Measurements from ENCODE around the gene SMYD3.

The SMYD3 gene

DNA sequence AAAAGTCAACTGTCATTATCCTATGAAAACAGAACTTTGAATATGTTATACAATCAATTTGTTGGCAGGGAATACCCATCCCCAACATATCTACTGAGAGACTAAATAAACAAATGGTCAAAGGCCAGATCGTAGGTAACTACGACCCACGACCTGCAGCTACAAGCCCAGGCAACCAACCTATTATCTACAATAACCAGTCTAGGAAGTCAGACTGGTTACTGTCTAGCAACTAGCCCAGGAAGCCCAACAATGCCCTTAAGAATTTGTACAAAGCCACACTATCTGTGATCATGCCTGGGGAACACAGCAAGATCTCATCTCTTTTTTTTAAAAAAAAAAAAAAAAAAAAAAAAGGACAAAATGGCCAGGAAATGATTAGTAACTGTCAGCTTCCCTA lies 58.7 kb downstream of the SMYD3 start:
- Histone ChIP-seq H3F3A (ENCODE audit: control insufficient read depth, insufficient read depth) (no peaks in the 10 kb centered on the region), H3K4me3 (ENCODE audit: low read length) (no peak overlapping the region), H3K9me2 (replicated peaks; ENCODE audit: control insufficient read depth, low read length) (no peaks in the 10 kb centered on the region), H3K27me3 (ENCODE audit: control insufficient read depth, low read length) (no peaks in the 10 kb centered on the region), H4K20me1 (ENCODE audit: control insufficient read depth, insufficient read depth, low read depth, low read length) (no peaks in the 10 kb centered on the region), H3K4me2 (ENCODE audit: low read length) (no peak overlapping the region), H3K79me2 (ENCODE audit: control insufficient read depth, low read length) (peaks cover 27% of the 10 kb centered on the region), H3K9me3 (ENCODE audit: control insufficient read depth, insufficient read depth, low read length) (no peaks in the 10 kb centered on the region), H3K4me1 (ENCODE audit: control insufficient read depth, low read length) (no peaks in the 10 kb centered on the region), H3K36me3 (ENCODE audit: control insufficient read depth, low read length) (no peaks in the 10 kb centered on the region), H3K27ac (ENCODE audit: low read depth, low read length) (no peak overlapping the region)
- TF ChIP-seq, protein P1, sequence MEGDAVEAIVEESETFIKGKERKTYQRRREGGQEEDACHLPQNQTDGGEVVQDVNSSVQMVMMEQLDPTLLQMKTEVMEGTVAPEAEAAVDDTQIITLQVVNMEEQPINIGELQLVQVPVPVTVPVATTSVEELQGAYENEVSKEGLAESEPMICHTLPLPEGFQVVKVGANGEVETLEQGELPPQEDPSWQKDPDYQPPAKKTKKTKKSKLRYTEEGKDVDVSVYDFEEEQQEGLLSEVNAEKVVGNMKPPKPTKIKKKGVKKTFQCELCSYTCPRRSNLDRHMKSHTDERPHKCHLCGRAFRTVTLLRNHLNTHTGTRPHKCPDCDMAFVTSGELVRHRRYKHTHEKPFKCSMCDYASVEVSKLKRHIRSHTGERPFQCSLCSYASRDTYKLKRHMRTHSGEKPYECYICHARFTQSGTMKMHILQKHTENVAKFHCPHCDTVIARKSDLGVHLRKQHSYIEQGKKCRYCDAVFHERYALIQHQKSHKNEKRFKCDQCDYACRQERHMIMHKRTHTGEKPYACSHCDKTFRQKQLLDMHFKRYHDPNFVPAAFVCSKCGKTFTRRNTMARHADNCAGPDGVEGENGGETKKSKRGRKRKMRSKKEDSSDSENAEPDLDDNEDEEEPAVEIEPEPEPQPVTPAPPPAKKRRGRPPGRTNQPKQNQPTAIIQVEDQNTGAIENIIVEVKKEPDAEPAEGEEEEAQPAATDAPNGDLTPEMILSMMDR (IDR thresholded peaks at IDR 0.05; ENCODE audit: low read depth, low read length, poor library complexity, severe bottlenecking): no peak
- TF ChIP-seq EZH2phosphoT487 (IDR thresholded peaks at IDR 0.05; ENCODE audit: borderline replicate concordance, low read length): no peak

DNA sequence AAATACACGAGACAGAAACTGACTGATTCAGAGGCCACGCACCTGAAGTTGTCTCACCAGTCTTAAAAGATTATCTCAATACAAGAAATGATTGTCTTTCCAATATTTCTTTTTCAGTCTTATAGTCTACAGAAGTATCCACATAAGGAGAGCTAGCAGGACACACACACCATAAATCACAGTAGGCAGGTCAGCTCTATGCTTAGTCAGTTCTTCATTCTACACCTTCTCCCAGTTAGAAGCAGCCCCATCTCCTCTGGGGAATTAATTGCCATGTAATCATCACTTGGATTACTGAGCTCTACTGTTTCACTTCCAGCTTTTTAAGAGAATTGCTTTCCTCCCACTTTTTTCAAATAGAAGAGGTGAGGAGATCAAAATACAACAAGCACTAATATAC lies 59.6 kb downstream of the SMYD3 start:
- TF ChIP-seq, protein P1 (IDR thresholded peaks at IDR 0.05; ENCODE audit: low read depth, low read length, poor library complexity, severe bottlenecking): no peak
- TF ChIP-seq EZH2phosphoT487 (IDR thresholded peaks at IDR 0.05; ENCODE audit: borderline replicate concordance, low read length): no peak
- no peaks in the 10 kb centered on the region for H3K9me2 ChIP-seq (replicated peaks; ENCODE audit: control insufficient read depth, low read length)
- H3K79me2 ChIP-seq (ENCODE audit: control insufficient read depth, low read length): peaks cover 27% of the 10 kb centered on the region
- no peak overlapping the region for H3K27ac ChIP-seq (ENCODE audit: low read depth, low read length)
- H3K4me2 ChIP-seq (ENCODE audit: low read length): no peak overlapping the region
- H3K9me3 ChIP-seq (ENCODE audit: control insufficient read depth, insufficient read depth, low read length): no peaks in the 10 kb centered on the region
- H3K27me3 ChIP-seq (ENCODE audit: control insufficient read depth, low read length): no peaks in the 10 kb centered on the region
- H3K36me3 ChIP-seq (ENCODE audit: control insufficient read depth, low read length): no peaks in the 10 kb centered on the region
- H3K4me1 ChIP-seq (ENCODE audit: control insufficient read depth, low read length): no peaks in the 10 kb centered on the region
- H4K20me1 ChIP-seq (ENCODE audit: control insufficient read depth, insufficient read depth, low read depth, low read length): no peaks in the 10 kb centered on the region
- H3F3A ChIP-seq (ENCODE audit: control insufficient read depth, insufficient read depth): no peaks in the 10 kb centered on the region
- H3K4me3 ChIP-seq (ENCODE audit: low read length): no peak overlapping the region

DNA sequence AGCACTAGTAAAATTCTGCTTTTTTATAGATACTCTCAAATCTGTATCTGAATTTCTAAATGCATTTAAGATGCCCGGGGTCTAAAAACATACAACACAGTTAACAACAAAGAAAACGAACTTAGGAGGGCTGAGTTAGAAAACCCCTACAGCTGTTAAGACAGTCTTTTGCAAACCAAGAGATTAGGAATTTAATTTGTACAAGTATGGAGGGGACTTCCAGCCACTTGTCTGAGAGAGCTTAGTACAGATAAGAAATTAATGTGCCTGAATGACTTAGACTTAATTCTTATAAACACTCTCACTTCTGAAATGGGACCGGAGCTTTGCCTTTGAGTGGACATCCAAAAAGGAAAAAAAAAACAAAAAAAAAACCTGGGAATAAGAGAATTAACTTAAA lies 61.6 kb downstream of the SMYD3 start:
- no peaks in the 10 kb centered on the region for H3K36me3 ChIP-seq (ENCODE audit: control insufficient read depth, low read length)
- H3F3A ChIP-seq (ENCODE audit: control insufficient read depth, insufficient read depth): no peaks in the 10 kb centered on the region
- no peak overlapping the region for H3K4me2 ChIP-seq (ENCODE audit: low read length)
- H3K27me3 ChIP-seq (ENCODE audit: control insufficient read depth, low read length): no peaks in the 10 kb centered on the region
- peaks cover 26% of the 10 kb centered on the region for H3K79me2 ChIP-seq (ENCODE audit: control insufficient read depth, low read length)
- no peak overlapping the region for H3K4me3 ChIP-seq (ENCODE audit: low read length)
- TF ChIP-seq, protein P1 (IDR thresholded peaks at IDR 0.05; ENCODE audit: low read depth, low read length, poor library complexity, severe bottlenecking): no peak
- no peak for TF ChIP-seq EZH2phosphoT487 (IDR thresholded peaks at IDR 0.05; ENCODE audit: borderline replicate concordance, low read length)
- H3K9me2 ChIP-seq (replicated peaks; ENCODE audit: control insufficient read depth, low read length): no peaks in the 10 kb centered on the region
- no peak overlapping the region for H3K27ac ChIP-seq (ENCODE audit: low read depth, low read length)
- H4K20me1 ChIP-seq (ENCODE audit: control insufficient read depth, insufficient read depth, low read depth, low read length): no peaks in the 10 kb centered on the region
- no peaks in the 10 kb centered on the region for H3K4me1 ChIP-seq (ENCODE audit: control insufficient read depth, low read length)
- no peaks in the 10 kb centered on the region for H3K9me3 ChIP-seq (ENCODE audit: control insufficient read depth, insufficient read depth, low read length)

DNA sequence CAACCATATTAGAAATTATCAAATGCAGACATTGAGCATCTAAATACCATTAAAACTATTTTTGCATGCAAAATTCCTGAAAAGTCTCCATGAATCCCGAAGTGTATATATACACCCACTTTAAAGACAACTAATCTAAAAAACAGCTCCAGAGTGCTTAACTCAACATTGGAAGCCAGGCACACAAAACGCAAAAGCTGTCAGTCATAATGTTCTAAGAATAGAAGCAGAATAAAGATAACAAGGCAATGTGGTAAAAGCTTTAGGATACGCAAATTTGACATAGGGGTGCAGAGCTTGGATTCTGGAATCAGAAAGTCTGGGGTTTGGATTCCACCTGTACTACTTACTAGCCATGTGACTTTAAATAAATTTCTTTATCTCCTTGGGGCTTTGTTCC lies 62.5 kb downstream of the SMYD3 start:
- no peaks in the 10 kb centered on the region for H3K4me1 ChIP-seq (ENCODE audit: control insufficient read depth, low read length)
- TF ChIP-seq, protein P1 (IDR thresholded peaks at IDR 0.05; ENCODE audit: low read depth, low read length, poor library complexity, severe bottlenecking): no peak
- no peak for TF ChIP-seq EZH2phosphoT487 (IDR thresholded peaks at IDR 0.05; ENCODE audit: borderline replicate concordance, low read length)
- no peaks in the 10 kb centered on the region for H3K27me3 ChIP-seq (ENCODE audit: control insufficient read depth, low read length)
- no peaks in the 10 kb centered on the region for H3F3A ChIP-seq (ENCODE audit: control insufficient read depth, insufficient read depth)
- H3K4me2 ChIP-seq (ENCODE audit: low read length): no peak overlapping the region
- H4K20me1 ChIP-seq (ENCODE audit: control insufficient read depth, insufficient read depth, low read depth, low read length): no peaks in the 10 kb centered on the region
- no peaks in the 10 kb centered on the region for H3K36me3 ChIP-seq (ENCODE audit: control insufficient read depth, low read length)
- no peak overlapping the region for H3K4me3 ChIP-seq (ENCODE audit: low read length)
- H3K79me2 ChIP-seq (ENCODE audit: control insufficient read depth, low read length): peaks cover 23% of the 10 kb centered on the region
- no peaks in the 10 kb centered on the region for H3K9me2 ChIP-seq (replicated peaks; ENCODE audit: control insufficient read depth, low read length)
- no peaks in the 10 kb centered on the region for H3K9me3 ChIP-seq (ENCODE audit: control insufficient read depth, insufficient read depth, low read length)
- no peak overlapping the region for H3K27ac ChIP-seq (ENCODE audit: low read depth, low read length)

Measured in DOHH2 (cell line).